ENCODE data around the gene LYZL6.

Gene LYZL6

DNA sequence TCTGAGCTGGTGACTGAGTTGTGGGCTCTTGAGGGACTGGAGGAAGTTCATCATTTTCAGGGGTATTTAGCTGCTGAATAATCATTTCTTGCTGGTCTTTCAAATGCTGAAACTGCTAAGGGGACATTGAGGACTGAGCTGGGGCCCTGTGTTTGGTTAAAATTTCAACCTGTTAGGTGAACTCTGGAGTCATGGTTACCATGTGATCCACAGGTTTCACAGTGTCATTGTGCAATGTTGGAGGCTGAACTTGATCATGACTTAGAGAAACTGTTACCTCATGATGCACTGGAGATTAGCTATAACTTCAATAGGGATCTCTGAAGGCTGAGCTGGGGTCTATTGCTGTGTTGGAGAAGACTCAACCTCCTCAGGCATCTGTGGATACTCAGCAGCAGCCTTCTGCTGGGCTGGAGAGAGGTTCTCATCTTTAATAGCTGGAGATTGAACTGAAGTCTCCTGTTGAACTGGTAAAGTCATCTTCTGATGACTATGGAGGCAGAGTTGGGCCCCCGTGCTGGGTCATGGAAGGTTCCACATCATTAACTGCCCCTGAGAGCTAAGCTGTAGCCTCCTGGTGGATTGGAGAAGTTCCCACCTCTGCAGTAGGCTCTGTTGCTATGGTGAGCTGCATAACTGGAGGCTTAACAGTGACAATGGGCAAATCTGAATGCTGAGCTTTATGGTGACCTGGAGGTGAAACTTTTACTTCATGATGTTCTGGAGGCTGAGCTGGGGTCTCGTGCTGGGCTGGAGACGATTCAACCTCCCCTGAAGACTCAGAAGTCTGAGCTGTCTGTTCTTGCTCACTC is 28.2 kb downstream of the LYZL6 start:
- no peak for DNase-seq (ENCODE audit: low spot score)
- TF ChIP-seq, protein P1, sequence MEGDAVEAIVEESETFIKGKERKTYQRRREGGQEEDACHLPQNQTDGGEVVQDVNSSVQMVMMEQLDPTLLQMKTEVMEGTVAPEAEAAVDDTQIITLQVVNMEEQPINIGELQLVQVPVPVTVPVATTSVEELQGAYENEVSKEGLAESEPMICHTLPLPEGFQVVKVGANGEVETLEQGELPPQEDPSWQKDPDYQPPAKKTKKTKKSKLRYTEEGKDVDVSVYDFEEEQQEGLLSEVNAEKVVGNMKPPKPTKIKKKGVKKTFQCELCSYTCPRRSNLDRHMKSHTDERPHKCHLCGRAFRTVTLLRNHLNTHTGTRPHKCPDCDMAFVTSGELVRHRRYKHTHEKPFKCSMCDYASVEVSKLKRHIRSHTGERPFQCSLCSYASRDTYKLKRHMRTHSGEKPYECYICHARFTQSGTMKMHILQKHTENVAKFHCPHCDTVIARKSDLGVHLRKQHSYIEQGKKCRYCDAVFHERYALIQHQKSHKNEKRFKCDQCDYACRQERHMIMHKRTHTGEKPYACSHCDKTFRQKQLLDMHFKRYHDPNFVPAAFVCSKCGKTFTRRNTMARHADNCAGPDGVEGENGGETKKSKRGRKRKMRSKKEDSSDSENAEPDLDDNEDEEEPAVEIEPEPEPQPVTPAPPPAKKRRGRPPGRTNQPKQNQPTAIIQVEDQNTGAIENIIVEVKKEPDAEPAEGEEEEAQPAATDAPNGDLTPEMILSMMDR (IDR thresholded peaks at IDR 0.05; ENCODE audit: extremely low read depth, missing control alignments) = no peak

DNA sequence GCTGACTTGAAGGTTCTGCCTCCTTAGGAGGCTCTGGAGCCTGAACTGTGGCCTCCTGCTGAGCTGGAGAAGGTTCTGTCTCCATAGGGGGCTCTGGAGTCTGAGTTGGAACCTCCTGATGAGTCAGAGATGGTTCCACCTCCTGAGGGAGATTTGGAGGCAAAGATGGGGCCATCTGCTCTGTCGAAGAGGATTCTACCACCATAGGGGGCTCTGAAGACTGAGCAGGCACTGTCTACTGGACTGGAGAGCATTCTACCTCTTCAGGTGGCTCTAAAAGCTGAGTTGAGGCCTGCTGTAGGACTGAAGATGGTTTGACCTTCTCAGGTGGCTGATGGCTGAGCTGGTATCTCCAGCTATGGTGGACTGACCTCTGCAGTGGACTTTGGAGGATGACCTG is 29.2 kb downstream of the LYZL6 start:
- DNase-seq (ENCODE audit: low spot score) = no peak
- TF ChIP-seq, protein P1 (IDR thresholded peaks at IDR 0.05; ENCODE audit: extremely low read depth, missing control alignments) = no peak

DNA sequence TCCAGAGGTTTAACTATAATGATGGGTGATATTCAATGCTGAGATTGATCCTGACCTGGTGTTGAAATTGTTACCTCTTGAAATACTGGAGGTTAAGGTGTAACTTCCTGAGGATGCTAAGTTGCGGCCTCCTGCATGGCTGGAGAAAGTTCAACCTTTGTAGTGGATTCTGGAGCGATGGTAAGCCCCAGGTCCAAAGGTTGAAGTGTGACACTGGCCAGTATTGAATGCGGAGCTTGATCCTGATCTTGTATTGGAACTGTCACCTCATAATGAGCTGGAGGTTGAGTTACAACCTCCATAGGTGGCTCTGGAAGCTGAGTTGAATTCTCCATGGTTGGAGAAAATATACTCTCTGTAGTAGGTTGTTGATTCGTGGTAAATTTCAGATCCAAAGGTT is 29.9 kb downstream of the LYZL6 start:
- DNase-seq (ENCODE audit: low spot score) = no peak
- TF ChIP-seq, protein P1 (IDR thresholded peaks at IDR 0.05; ENCODE audit: extremely low read depth, missing control alignments) = no peak

DNA sequence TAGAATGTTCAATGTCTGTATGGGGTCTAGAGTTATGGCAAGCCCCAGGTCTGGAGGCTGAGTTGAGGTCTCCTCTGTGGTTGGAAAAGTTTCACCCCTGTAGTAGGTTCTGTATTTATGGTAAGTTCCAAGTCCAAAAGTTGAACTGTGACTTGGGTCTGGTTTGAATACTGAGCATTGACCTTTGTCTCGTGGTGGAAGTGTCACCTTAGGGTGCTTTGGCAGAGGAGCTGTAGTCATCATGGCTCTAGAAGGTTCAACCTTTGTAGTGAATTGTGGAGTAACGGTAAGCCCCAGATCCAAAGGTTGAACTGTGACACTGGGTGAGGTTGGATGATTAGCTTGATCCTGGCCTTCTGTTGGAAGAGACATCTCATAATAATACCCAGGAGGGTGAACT is 30.6 kb downstream of the LYZL6 start:
- DNase-seq (ENCODE audit: low spot score) = no peak
- TF ChIP-seq, protein P1 (IDR thresholded peaks at IDR 0.05; ENCODE audit: extremely low read depth, missing control alignments) = no peak

DNA sequence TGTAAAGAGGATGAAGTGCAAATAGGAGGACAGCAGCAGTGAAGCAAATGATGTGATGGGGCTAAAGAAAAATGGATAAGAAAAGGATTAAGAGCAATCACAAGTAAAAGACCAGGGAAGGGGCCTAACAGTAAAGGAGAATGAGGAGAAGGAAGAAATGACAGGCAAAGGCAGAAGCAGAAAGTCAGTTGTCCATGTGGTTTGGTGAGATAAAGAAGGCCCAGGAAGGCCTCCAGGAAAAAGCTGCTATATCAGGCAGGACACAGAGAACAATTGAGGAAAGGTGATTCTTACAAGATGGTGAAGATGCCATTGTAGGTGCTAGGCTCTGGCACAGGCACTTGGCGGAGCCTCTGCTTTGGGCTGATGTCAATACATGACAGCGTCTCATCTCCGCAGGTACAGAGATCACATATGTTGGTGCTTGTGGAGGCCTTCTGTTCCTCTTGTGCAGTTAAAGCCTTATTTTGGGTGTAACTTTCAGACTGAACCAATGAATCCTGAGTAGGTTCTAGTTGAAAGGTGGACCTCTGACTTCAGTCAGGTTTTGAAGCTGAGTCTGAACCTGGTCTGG is 31.1 kb downstream of the LYZL6 start:
- TF ChIP-seq, protein P1 (IDR thresholded peaks at IDR 0.05; ENCODE audit: extremely low read depth, missing control alignments) = no peak
- no peak for DNase-seq (ENCODE audit: low spot score)

DNA sequence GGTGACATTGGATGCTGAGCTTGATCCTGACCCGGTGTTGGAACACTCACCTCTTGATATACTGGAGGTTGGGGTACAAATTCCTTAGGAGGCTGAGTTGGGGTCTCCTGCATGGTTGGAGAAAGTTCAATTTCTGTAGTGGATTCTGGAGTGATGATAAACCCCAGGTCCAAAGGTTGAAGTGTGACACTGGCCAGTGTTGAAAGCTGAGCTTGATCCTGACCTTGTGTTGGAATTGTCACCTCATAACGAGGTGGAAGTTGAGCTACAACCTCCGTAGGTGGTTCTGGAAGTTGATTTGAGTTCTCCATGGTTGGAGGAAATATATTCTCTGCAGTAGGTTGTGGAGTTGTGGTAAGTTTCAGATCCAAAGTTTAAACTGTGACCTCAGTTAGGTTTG is 34.1 kb downstream of the LYZL6 start:
- TF ChIP-seq, protein P1 (IDR thresholded peaks at IDR 0.05; ENCODE audit: extremely low read depth, missing control alignments) = no peak
- DNase-seq (ENCODE audit: low spot score) = no peak

DNA sequence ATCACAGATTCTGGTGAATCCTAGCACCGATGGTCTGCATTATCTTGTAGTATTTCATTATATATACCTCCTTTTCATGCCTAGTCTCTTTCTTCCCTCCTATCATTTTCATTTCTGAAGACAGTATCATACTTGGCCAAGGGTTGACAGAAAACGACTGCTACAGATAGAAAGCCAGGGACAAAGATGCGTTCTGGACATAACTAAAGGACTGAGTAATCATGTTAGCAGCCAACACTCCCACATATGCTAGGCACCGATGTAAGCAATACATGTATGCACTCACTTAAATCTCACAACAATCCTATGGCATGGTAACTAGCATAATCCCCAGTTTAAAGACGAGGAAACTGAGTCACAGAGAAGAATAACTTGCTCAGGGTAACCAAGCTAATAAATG is 35.8 kb downstream of the LYZL6 start:
- TF ChIP-seq, protein P1 (IDR thresholded peaks at IDR 0.05; ENCODE audit: extremely low read depth, missing control alignments) = no peak
- no peak for DNase-seq (ENCODE audit: low spot score)

Data from GM20000 (cell line).